H1 (cell line): ENCODE data around the gene CACNA2D4. TPM values are rescaled to one million over a fixed set of nuclear protein-coding genes. Genes with fewer than 3 reads are reported as not detected.

Source experiments
- CTCF ChIA-PET: fragments of 300-600 bp; sonication (Branson Sonifier 250); formaldehyde crosslinking; loops from one replicate; lab custom pipeline; 2021; ENCODE audit not compliant: partially characterized antibody; lab: Charles Lee
- POLR2A ChIA-PET: fragments of 300-600 bp; sonication (Branson Sonifier 250); formaldehyde crosslinking; loops from one replicate; lab custom pipeline; 2021; ENCODE audit warnings: inconsistent platforms; ENCODE audit not compliant: partially characterized antibody; lab: Charles Lee
- DNase-seq, 2 experiments: peaks; one replicate each; pipeline versions ENCODE4 v3.0.0 to v3.0.0-alpha.2; 2010 to 2022; ENCODE audit warnings: low spot score in 2 of 2, low read depth in 1 of 2, mixed read lengths in 1 of 2
- FAIRE-seq: peaks from 2 replicates; lab custom pipeline; 2011; peaks lifted over from hg19 to GRCh38; lab: Jason Lieb, UNC
- H2AFZ ChIP-seq: 2 replicates; pipeline ENCODE4 v1.8.1; 2012; ENCODE audit warnings: low read length, inconsistent platforms
- H2AK5ac ChIP-seq: 2 replicates; pipeline ENCODE4 v1.6.1; 2013; ENCODE audit warnings: low read depth, low read length
- H2BK120ac ChIP-seq: replicated peaks from 2 replicates; pipeline ENCODE3; 2013; ENCODE audit warnings: low read depth, low read length, inconsistent platforms
- H2BK12ac ChIP-seq: 2 replicates; pipeline ENCODE4 v1.6.1; 2013; ENCODE audit warnings: low read depth, low read length
- H2BK15ac ChIP-seq: 2 replicates; pipeline ENCODE4 v1.6.1; 2013; ENCODE audit warnings: low read length
- H2BK20ac ChIP-seq: 2 replicates; pipeline ENCODE4 v1.6.1; 2013; ENCODE audit warnings: low read length
- H2BK5ac ChIP-seq: 2 replicates; pipeline ENCODE4 v1.6.1; 2013; ENCODE audit warnings: low read depth, low read length
- H3K14ac ChIP-seq: 2 replicates; pipeline ENCODE4 v1.6.1; 2013; ENCODE audit warnings: inconsistent platforms; ENCODE audit not compliant: insufficient read length
- H3K18ac ChIP-seq: 2 replicates; pipeline ENCODE4 v1.6.1; 2013; ENCODE audit warnings: low read length; ENCODE audit errors: extremely low read depth
- H3K23ac ChIP-seq: 2 replicates; pipeline ENCODE4 v1.6.1; 2013; ENCODE audit warnings: inconsistent platforms; ENCODE audit not compliant: insufficient read length
- H3K23me2 ChIP-seq: 2 replicates; pipeline ENCODE4 v1.6.1; 2013; ENCODE audit warnings: low read depth, low read length
- H3K27ac ChIP-seq: 2 replicates; pipeline ENCODE4 v1.6.1; 2011; ENCODE audit warnings: low read depth, low read length, inconsistent platforms
- H3K27me3 ChIP-seq, 4 experiments: replicated peaks in 1 of 4; 1 replicate in 1 of 4; 2 replicates in 3 of 4; pipeline versions ENCODE4 v1.6.1 to v1.8.1; 2011 to 2013; ENCODE audit warnings: low read length in 3 of 4, mild to moderate bottlenecking in 3 of 4, inconsistent platforms in 2 of 4, mixed read lengths in 2 of 4, moderate library complexity in 1 of 4; ENCODE audit not compliant: control insufficient read depth in 3 of 4, insufficient read depth in 3 of 4; ENCODE audit errors: extremely low read depth in 1 of 4
- H3K36me3 ChIP-seq, 4 experiments: 2 replicates each; pipeline versions ENCODE4 v1.6.1 to v1.8.1; 2011 to 2013; ENCODE audit warnings: mild to moderate bottlenecking in 4 of 4, low read length in 3 of 4, moderate library complexity in 2 of 4, control low read depth in 1 of 4, inconsistent platforms in 1 of 4; ENCODE audit not compliant: insufficient read depth in 4 of 4, control insufficient read depth in 2 of 4
- H3K4ac ChIP-seq: replicated peaks from 2 replicates; pipeline ENCODE3; 2013; ENCODE audit warnings: low read length, low read depth, mixed read lengths, inconsistent platforms; ENCODE audit not compliant: insufficient read length
- H3K4me1 ChIP-seq, 4 experiments: replicated peaks in 1 of 4; 1 replicate in 1 of 4; 2 replicates in 3 of 4; pipeline versions ENCODE4 v1.6.1 to v1.8.1; 2011 to 2013; ENCODE audit warnings: low read length in 3 of 4, inconsistent platforms in 2 of 4, mixed read lengths in 1 of 4; ENCODE audit not compliant: insufficient read depth in 4 of 4, control insufficient read depth in 3 of 4
- H3K4me2 ChIP-seq, 2 experiments: 2 replicates each; pipeline versions ENCODE4 v1.6.1 to v1.8.1; 2011 to 2013; ENCODE audit warnings: low read depth in 2 of 2, low read length in 2 of 2, control low read depth in 1 of 2, inconsistent platforms in 1 of 2, mild to moderate bottlenecking in 1 of 2; ENCODE audit not compliant: insufficient read depth in 1 of 2
- H3K4me3 ChIP-seq, 4 experiments: fragments of 200-600, 300-600 bp in 1 of 4; sonication (generic), shearing (Covaris generic), sonication (Bioruptor Twin) in 1 of 4; 2 replicates each; pipeline versions ENCODE4 v1.5.1 to v1.8.1; 2011 to 2016; ENCODE audit warnings: low read length in 4 of 4, low read depth in 3 of 4, control low read depth in 2 of 4, inconsistent platforms in 2 of 4, mild to moderate bottlenecking in 2 of 4, mixed read lengths in 1 of 4, moderate library complexity in 1 of 4; ENCODE audit not compliant: insufficient read depth in 2 of 4; ENCODE audit errors: extremely low read depth in 1 of 4
- H3K56ac ChIP-seq: replicated peaks from 2 replicates; pipeline ENCODE3; 2013; ENCODE audit warnings: low read depth, mild to moderate bottlenecking, mixed read lengths, low read length, inconsistent platforms; ENCODE audit not compliant: insufficient read length
- H3K79me1 ChIP-seq: 2 replicates; pipeline ENCODE4 v1.6.1; 2013; ENCODE audit warnings: low read depth, low read length, control low read depth
- H3K79me2 ChIP-seq, 2 experiments: 2 replicates each; pipeline versions ENCODE4 v1.6.1 to v1.8.1; 2012 to 2013; ENCODE audit warnings: low read length in 2 of 2, mild to moderate bottlenecking in 2 of 2, inconsistent platforms in 1 of 2; ENCODE audit not compliant: insufficient read depth in 2 of 2, control insufficient read depth in 1 of 2
- H3K9ac ChIP-seq, 4 experiments: replicated peaks in 1 of 4; 1 replicate in 1 of 4; 2 replicates in 3 of 4; pipeline versions ENCODE4 v1.6.1 to v1.8.1; 2011 to 2013; ENCODE audit warnings: low read depth in 3 of 4, low read length in 3 of 4, control low read depth in 2 of 4, mild to moderate bottlenecking in 2 of 4, moderate library complexity in 2 of 4, inconsistent platforms in 1 of 4; ENCODE audit errors: extremely low read depth in 1 of 4
- H3K9me3 ChIP-seq, 2 experiments: 2 replicates each; pipeline versions ENCODE4 v1.6.1 to v1.8.1; 2012 to 2013; ENCODE audit warnings: mild to moderate bottlenecking in 2 of 2, moderate library complexity in 2 of 2, control low read depth in 1 of 2, inconsistent platforms in 1 of 2, low read depth in 1 of 2, low read length in 1 of 2, mixed read lengths in 1 of 2; ENCODE audit not compliant: insufficient read depth in 2 of 2
- H4K20me1 ChIP-seq, 2 experiments: replicated peaks in 1 of 2; 2 replicates each; pipeline versions ENCODE3 to v1.8.1; 2011 to 2013; ENCODE audit warnings: inconsistent platforms in 2 of 2, low read length in 2 of 2, mild to moderate bottlenecking in 1 of 2; ENCODE audit not compliant: insufficient read depth in 2 of 2, control insufficient read depth in 1 of 2
- H4K5ac ChIP-seq: 2 replicates; pipeline ENCODE4 v1.6.1; 2013; ENCODE audit warnings: low read length, low read depth, mixed read lengths, inconsistent platforms; ENCODE audit not compliant: insufficient read length
- H4K8ac ChIP-seq: 2 replicates; pipeline ENCODE4 v1.8.0; 2013; ENCODE audit warnings: mild to moderate bottlenecking, moderate library complexity, low read length, inconsistent platforms; ENCODE audit not compliant: insufficient read depth; ENCODE audit errors: extremely low read depth
- H4K91ac ChIP-seq: replicated peaks from 2 replicates; pipeline ENCODE3; 2013; ENCODE audit warnings: low read length, mixed read lengths, inconsistent platforms; ENCODE audit not compliant: insufficient read length
- KDM1A ChIP-seq: fragments of 200-600, 300-600 bp; sonication (generic); IDR thresholded peaks from 2 replicates; pipeline ENCODE4 v1.7.1; 2016; ENCODE audit warnings: mild to moderate bottlenecking, low read length, borderline replicate concordance
- WGBS, 2 experiments: shearing (Covaris generic) in 1 of 2; methylation state at CpG; one replicate each; pipeline versions ENCODE4 v1.1.6 to v1.1.7; 2013 to 2015; ENCODE audit warnings: low lambda C conversion rate in 2 of 2, mixed read lengths in 2 of 2, inconsistent platforms in 1 of 2, low coverage in 1 of 2, missing lambda C conversion rate in 1 of 2; ENCODE audit not compliant: insufficient replicate concordance in 2 of 2, insufficient coverage in 1 of 2, insufficient read length in 1 of 2; ENCODE audit errors: extremely low coverage in 1 of 2, missing lambda C conversion rate in 1 of 2; 5-methylcytosine and 5-hydroxymethylcytosine counted together
- polyA plus RNA-seq, 7 experiments: library from polyadenylated mRNA; depleted of rRNA in 3 of 7; stranded (reverse) in 5 of 7; unstranded in 2 of 7; fragments of >200 nt in 5 of 7; fragments of 200-250 nt in 2 of 7; gene quantifications; 1 replicate in 5 of 7; 2 replicates in 1 of 7; 4 replicates in 1 of 7; pipeline versions ENCODE4 v1.2.1 to v1.2.3, GENCODE V29; 2011 to 2013; ENCODE audit warnings: missing spikeins in 2 of 7, mixed read lengths in 2 of 7
- total RNA-seq: library from RNA; stranded (reverse); fragmentation: NEBNext Ultra II Directional; extraction: Animal tissue kit (Norgen Biotek cat#: 25700); gene quantifications from 2 replicates; pipeline ENCODE4 v1.2.1, GENCODE V29; 2021

CACNA2D4 gene
- total and polyA plus RNA-seq, 2 of the 8 experiments (the other 6 are each of a cell fraction or from before 2014, with no cell fraction given) = 0.44 to 0.88 TPM

GRCh38 chr12:1778911-1779310 lies 139.5 kb downstream of the CACNA2D4 start:
- Histone ChIP-seq H3K4me1 (peaks cover 0 to 5% (median 3%) of the 10 kb centered on the region in 4 experiments; a peak in 2 of 7 replicates), H3K14ac (no peak overlapping the region), H3K18ac (no peak overlapping the region), H2BK20ac (no peak overlapping the region), H4K5ac (no peak overlapping the region), H3K79me2 (0 out of 4 replicates have a peak, but pooled peaks cover 0 to 10% of the 10 kb centered on the region in 2 experiments), H3K4ac (no peak overlapping the region), H2BK15ac (no peak overlapping the region), H3K36me3 (peaks cover 0 to 2% (median under 1%) of the 10 kb centered on the region in 4 experiments; a peak in 2 of 8 replicates), H2BK120ac (no peak overlapping the region), H3K56ac (no peak overlapping the region), H3K27me3 (no peaks in the 10 kb centered on the region), H3K9ac (no peak overlapping the region), H4K8ac (no peak overlapping the region), H2BK12ac (no peak overlapping the region), H2BK5ac (no peak overlapping the region), H3K4me2 (no peak overlapping the region), H3K23ac (no peak overlapping the region), H3K27ac (no peak overlapping the region), H4K91ac (no peak overlapping the region), H3K79me1 (peaks cover 2% of the 10 kb centered on the region; the same call in 1 of the 2 replicates), H3K4me3 (no peak overlapping the region), H2AFZ (no peak overlapping the region), H3K9me3 (no peaks in the 10 kb centered on the region), H3K23me2 (no peaks in the 10 kb centered on the region), H4K20me1 (peaks cover 6 to 7% of the 10 kb centered on the region in 2 experiments), H2AK5ac (no peak overlapping the region)
- no peak for DNase-seq
- ChIA-PET CTCF (interaction anchor here (0.9 to 2.2 kb wide), 2 partner anchors 12 to 127 kb away, joined by 3 to 14 read pairs; no protein-coding TSS in a partner anchor), POLR2A (no interaction called here)
- no peak for TF ChIP-seq KDM1A
- WGBS, 2 experiments = 95% methylated on average over 4 of the region's 4 CpGs; no CpG with 5 or more reads in 1 of the 2 experiments
- no peak for FAIRE-seq
